A204.1 (cell line): ENCODE data around the gene GH2.
"Not testable (repeated sequence)": the region's sequence is repeated elsewhere in the genome, so short reads cannot be mapped to it uniquely, and the experiment has no call there.

Experiments used
- FAIRE-seq: peaks from 2 replicates; lab custom pipeline; 2012; peaks lifted over from hg19 to GRCh38; lab: Jason Lieb, UNC

GH2 gene

DNA sequence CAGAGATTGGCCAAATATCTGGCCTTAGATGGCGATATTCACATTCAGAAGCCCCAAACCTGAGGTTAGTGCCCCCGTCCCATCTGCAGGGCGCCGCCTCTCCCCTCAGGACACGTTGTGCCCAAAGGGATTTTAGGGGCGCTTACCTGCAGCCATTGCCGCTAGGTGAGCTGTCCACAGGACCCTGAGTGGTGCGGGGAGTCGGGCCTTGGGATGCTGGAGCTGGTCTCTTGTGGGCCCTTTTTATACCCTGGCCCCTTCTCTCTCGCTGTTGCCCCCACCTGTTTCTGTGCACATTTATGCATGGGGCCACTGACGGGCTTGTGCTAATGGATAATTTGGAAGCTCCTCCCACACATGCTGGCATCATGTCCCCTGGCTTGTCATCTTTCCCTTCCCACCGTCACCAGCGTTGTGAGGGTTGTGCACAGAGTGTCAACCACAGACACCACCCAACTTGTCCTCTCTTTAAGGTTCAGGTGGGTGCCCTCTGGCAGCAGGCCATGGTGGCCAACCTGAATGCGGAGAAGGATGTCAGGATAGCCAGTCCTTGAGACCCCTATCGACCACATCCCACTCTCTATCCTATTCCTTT, 29.4 kb upstream of the GH2 start, which contains the start of gene CSHL1:
CSHL1 (minus strand) TSS at position 218 of the 595 bp plus-strand sequence; CDS start at position 156, 62 bp downstream.
- FAIRE-seq = no peak

DNA sequence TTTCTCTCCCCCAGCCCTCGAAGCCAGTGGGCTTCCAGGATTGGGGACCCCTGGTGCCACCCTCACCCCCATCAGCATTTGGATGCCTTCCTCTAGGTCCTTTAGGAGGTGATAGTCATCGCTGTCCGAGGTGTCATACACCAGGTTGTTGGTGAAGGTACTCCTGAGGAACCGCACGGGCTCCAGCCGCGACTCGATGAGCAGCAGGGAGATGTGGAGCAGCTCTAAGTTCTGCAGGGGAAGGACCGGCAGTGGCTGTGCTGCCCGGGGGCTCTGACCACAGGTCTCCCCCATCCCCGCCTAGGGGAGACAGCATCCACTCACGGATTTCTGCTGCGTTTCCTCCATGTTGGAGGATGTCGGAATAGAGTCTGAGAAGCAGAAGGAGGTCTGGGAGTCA, 28.4 kb upstream of the GH2 start:
- no peak for FAIRE-seq

DNA sequence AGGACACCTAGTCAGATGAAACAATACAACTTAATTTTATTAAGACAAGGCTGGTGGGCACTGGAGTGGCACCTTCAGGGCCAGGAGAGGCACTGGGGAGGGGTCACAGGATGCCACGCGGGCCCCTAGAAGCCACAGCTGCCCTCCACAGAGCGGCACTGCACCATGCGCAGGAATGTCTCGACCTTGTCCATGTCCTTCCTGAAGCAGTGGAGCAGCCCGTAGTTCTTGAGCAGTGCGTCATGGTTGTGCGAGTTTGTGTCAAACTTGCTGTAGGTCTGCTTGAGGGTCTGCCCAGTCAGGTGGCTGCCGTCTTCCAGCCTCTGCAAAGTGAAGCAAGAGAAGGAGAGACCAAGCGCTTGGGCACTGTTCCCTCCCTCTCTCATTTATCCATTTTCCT, 27.8 kb upstream of the GH2 start:
- not testable (repeated sequence) for FAIRE-seq

DNA sequence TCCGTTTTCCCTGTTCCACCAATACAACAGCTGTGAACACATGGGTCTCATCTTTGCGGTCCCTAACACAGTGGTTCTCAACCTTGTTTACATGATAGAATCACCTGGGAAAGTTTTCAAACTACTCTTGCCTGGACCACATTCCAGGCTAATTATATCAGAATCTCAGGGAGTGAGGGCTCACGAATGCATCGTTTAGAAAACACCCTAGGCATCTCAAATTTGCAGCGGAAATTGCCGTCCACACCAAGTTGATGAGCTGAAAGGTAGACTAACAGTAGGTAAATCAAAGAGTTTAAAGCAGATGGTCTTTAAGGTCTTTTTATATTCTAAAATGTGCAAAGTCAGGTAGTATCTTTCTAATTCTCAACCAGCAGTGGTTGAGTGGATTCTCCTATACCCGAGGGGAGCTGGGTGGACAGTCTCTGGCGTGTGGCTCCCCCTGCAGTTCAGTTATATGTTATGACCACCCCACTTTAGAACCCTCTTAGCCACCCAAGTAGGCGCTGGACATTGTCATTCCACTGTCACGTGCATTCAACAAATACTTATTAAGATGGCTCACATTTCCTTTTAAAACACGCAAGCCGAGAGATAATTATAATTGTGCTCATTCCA, 25.5 kb upstream of the GH2 start:
- FAIRE-seq = not testable (repeated sequence)

DNA sequence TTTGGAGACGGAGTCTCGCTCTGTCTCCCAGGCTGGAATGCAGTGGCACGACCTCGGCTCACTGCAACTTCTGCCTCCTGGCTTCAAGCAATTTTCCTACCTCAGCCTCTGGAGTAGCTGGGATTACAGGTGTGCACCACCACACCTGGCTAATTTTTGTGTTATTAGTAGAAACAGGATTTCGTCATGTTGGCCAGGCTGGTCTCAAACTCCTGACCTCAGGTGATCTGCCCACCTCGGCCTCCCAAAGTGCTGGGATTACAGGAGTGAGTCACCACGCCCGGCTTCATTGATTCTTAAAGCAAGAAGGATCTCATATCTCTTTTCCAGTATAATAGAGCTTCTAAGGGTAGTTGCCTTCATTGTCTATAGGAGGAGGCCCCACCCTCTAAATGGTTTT, 23.1 kb upstream of the GH2 start:
- FAIRE-seq = not testable (repeated sequence)

DNA sequence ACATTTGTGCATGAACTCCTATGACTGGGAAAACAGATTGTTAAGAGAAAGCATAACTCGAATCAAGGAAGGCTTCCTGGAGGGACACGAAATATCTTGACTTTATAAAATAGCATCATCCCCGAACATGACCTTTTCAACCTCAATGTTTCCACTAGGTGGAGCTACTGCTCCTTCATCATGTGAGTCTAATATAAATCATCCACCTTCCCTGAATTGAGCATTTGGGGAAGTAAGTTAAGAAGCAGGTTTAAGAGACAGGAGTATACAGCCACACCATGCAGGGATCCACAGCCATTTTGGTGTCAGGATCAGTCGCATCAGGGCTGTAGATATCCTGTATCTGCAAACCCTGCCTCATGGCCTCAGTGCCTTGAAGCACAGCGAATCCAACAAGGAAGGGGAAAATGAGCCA, 22.1 kb upstream of the GH2 start:
- peak; percentile 48 for FAIRE-seq

DNA sequence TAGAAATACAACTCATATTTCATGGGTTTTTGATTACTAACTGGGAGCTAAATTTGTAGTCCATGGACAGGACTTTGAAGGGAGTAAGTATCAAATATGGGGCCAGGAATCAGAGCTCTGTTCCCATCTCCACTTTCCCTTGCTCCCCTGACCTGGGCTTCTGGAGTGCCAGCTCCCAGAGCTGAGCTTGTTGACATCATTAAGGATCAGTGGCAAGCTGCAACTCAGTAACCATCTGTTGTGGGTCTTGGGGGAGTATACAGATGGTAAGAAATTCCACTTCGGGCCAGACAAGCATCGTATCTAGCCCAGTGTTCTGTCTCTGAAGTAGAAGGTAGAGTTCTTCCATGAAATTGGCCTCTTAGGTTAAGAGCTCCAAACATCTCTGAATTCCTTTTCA, 20.2 kb upstream of the GH2 start:
- FAIRE-seq = not testable (repeated sequence)

DNA sequence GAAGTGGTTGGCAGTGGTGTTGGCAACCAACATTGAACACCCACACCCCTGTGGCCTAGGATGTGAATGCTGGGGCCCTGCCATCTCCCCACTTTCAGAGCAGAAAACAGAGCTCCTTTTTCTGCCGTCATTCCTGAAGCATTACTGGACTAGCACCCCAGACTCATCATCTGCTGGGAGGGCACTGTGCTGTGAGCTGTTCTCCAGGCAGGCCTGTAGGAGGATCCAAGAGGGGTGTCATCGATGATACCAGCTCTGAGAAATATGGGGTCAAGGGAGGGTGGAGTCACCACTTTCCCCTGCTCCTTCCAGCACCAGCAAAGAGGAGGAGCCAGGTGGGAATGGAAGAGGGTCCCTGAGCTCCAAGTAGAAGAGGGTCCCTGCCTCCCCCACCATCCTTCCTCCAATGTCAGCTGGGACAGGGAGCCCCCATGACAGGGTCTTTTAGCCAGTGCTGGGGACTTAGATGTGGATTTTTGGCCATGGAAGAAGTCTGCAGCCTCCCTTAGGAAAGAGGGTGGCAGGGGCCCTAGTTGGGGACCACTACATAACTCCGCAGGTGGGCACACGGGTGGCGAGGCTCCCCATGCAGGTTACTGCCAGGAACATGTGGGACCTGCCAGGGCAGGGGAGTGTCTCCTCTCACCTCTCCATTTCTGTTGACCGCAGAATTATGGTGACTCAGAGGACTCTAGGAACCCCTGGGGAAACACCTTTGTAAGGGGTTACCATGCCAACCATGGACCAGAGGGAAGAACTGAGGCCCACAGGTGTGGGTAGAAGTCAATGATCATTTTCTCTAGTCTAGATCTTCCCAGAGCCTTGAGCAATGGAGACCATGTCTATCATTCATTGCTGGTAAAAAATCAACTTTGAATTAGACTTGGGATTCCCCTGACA, 17.4 kb upstream of the GH2 start:
- FAIRE-seq = not testable (repeated sequence)

DNA sequence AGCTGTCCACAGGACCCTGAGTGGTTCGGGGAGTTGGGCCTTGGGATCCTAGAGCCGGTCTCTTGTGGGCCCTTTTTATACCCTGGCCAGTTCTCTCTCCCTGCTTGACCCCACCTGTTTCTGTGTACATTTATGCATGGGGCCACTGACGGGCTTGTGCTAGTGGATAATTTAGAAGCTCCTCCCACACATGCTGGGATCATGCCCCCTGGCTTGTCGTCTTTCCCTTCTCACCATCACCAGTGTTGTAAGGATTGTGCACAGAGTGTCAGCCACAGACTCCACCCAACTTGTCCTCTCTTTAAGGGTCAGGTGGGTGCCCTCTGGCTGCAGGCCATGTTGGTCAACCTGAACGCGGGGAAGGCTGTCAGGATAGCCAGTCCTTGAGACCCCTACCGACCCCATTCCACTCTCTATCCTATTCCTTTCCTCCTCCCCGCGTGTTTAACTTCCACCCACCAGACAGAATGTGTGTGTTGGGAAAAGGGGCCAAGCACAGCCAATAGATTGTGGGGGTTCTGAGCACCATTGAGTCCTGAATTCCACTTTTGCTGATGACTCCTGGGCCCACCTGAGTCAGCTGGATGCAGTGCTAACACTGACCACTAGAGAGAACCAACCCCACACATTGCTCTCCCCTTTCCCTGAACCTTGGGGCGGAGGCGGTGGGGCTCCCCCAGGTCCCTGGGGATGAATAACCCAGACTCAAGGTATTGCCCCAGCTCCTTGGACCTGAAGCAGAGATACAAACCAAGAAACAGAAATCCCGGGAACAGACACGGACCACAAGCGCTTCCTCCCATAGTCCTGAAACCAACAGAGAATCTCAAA, 15.0 kb upstream of the GH2 start, which contains the start of gene CSH1:
CSH1 (minus strand) TSS at position 51 of the 831 bp plus-strand sequence. CDS start 63 bp downstream, outside the sequence.
- FAIRE-seq = not testable (repeated sequence)

DNA sequence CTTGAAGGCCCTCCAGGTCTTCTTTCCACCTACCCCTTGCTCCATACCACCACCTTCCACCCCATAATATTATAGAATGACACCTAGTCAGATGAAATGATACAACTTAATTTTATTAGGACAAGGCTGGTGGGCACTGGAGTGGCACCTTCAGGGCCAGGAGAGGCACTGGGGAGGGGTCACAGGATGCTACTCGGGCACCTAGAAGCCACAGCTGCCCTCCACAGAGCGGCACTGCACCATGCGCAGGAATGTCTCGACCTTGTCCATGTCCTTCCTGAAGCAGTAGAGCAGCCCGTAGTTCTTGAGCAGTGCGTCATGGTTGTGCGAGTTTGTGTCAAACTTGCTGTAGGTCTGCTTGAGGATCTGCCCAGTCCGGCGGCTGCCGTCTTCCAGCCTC, 13.1 kb upstream of the GH2 start:
- FAIRE-seq = not testable (repeated sequence)

DNA sequence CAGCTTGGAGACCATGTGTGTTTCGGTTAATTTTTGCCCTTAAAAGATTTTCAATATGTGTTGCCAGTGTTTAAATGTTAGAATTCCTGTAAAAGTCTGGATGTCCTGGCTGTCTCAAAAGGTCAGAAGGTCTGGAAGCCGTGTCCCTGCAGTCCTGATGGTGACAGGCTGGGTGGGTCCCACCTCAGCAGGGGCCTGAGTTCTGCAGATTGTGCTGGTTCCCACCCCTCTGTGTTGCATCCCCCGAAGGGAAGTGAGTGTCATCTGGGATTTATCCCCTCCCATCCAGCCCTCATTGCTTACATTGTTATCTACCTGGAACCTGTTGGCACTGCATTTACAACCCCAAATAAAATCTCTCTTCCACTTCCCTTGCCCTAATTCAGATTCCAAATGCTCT, 12.3 kb upstream of the GH2 start:
- FAIRE-seq = not testable (repeated sequence)

DNA sequence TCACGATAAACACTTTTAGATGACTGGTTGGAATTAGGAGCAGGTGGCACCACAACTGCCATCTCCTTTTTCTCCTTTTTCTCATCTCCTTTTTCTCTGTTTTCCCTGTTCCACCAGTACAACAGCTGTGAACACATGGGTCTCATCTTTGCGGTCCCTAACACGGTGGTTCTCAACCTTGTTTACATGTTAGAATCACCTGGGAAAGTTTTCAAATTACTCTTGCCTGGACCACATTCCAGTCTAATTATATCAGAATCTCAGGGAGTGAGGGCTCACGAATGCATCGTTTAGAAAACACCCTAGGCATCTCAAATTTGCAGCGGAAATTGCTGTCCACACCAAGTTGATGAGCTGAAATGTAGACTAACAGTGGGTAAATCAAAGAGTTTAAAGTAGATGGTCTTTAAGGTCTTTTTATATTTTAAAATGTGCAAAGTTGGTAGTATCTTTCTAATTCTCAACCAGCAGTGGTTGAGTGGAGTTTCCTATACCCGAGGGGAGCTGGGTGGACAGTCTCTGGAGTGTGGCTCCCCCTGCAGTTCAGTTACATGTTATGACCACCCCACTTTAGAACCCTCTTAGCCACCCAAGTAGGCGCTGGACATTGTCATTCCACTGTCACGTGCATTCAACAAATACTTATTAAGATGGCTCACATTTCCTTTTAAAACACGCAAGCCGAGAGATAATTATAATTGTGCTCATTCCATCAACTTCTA, 10.7 kb upstream of the GH2 start:
- not testable (repeated sequence) for FAIRE-seq

DNA sequence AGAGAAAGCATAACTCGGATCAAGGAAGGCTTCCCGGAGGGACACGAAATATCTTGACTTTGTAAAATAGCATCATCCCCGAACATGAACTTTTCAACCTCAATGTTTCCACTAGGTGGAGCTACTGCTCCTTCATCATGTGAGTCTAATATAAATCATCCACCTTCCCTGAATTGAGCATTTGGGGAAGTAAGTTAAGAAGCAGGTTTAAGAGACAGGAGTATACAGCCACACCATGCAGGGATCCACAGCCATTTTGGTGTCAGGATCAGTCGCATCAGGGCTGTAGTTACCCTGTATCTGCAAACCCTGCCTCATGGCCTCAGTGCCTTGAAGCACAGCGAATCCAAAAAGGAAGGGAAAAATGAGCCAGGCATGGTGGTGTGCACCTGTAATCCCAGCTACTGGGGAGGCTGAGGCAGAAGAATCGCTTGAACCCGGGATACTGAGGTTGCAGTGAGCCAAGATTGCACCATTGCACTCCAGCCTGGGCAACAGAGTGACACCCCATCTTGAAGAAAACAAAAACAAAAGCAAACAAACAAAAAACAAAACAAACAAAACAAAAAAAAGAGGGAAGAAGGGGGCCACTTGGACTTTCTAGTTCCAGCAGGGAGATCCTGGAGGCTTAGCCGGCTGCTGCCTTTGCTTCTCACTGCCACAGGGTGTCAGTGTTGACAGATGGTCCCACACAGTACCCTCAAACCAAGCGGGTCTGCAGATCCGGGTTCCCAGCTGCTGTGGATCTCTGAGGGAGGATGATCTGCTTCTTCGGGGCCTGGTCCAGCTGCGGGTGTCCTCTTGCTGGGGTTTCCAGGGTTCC, 7.5 kb upstream of the GH2 start:
- FAIRE-seq = peak; percentile 72

DNA sequence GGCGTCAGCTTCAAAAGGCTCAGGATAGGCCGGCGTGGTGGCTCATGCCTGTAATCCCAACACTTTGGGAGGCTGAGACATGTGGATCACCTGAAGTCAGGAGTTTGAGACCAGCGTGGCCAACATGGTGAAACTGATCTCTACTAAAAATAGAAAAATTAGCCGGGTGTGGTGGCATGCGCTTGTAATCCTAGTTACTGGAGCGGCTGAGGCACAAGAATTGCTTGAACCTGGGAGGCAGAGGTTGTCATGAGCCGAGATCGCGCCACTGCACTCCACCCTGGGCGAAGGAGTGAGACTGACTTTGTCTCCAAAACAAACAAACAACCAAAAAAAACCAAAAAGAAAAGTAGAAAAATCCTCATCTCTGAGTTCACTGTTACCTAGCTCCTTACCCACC, 3.4 kb upstream of the GH2 start:
- FAIRE-seq = not testable (repeated sequence)

DNA sequence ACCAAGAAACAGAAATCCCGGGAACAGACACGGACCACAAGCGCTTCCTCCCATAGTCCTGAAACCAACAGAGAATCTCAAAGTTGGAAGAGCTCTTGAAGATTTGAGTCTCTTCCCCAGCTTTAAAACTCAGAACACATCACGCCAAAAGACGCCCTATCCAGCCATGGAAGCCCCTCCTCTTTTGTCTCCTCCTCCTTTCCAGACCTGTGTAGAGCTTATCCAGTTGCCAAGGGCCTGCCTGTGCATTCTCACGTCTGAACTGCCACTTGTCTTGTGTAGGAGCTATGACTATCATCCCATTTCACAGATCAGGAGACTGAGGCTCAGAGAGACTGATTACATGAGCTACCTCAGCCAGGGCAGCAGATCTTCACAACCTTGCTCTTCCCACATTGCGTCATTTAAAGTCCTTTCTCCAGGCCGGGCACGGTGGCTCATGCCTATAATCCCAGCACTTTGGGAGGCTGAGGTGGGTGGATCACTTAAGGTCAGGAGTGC, 932 bp upstream of the GH2 start:
- FAIRE-seq = not testable (repeated sequence)

DNA sequence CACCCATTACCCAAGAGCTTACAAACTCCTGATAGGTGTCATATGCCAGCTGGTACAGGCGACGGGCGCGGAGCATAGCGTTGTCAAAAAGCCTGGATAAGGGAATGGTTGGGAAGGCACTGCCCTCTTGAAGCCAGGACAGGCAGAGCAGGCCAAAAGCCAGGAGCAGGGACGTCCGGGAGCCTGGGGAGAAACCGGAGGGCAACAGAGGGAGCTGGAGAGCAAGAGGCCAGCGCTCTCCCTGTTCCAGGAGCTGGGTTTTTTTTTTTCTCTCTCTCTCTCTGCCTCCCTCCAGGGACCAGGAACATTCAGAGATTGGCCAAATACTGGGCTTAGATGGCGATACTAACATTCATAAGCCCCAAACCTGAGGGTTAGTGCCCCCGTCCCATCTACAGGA, 407 bp downstream of the GH2 start:
- FAIRE-seq = not testable (repeated sequence)

DNA sequence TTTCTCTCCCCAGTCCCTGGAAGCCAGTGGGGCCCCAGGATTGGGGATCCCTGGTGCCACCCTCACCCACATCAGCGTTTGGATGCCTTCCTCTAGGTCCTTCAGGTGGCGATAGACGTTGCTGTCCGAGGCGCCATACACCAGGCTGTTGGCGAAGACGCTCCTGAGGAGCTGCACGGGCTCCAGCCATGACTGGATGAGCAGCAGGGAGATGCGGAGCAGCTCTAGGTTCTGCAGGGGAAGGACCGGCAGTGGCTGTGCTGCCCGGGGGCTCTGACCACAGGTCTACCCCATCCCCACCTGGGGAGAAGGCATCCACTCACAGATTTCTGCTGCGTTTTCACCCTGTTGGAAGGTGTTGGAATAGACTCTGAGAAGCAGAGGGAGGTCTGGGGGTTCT, 1.0 kb downstream of the GH2 start:
- FAIRE-seq = no peak

DNA sequence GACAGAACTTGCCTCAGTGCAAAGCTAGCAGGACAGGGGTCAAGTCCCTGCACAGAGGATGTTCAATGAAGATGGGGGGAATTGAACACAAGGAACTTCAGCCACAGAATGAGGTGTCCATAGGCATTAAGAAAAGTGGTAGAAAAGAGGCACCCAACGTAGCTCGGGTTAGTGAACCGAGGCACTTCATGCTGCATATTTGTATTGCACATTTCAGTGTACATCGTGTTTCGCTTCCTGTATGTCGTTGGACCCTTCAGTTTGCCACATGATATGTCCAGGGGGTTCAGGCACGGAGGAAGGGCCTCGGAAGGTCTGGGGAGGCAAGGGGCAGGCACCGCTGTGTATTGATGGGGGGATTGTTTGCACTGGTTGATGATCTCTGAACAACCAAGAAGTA, 3.3 kb downstream of the GH2 start:
- not testable (repeated sequence) for FAIRE-seq

DNA sequence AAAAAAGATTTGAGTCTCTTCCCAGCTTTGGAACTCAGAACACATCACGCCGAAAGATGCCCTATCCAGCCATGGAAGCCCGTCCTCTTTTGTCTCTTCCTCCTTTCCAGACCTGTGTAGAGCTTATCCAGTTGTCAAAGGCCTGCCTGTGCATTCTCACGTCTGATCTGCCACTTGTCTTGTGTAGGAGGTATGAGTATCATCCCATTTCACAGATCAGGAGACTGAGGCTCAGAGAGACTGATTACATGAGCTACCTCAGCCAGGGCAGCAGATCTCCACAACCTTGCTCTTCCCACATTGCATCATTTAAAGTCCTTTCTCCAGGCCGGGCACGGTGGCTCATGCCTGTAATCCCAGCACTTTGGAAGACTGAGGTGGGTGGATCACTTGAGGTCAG, 7.1 kb downstream of the GH2 start:
- not testable (repeated sequence) for FAIRE-seq

DNA sequence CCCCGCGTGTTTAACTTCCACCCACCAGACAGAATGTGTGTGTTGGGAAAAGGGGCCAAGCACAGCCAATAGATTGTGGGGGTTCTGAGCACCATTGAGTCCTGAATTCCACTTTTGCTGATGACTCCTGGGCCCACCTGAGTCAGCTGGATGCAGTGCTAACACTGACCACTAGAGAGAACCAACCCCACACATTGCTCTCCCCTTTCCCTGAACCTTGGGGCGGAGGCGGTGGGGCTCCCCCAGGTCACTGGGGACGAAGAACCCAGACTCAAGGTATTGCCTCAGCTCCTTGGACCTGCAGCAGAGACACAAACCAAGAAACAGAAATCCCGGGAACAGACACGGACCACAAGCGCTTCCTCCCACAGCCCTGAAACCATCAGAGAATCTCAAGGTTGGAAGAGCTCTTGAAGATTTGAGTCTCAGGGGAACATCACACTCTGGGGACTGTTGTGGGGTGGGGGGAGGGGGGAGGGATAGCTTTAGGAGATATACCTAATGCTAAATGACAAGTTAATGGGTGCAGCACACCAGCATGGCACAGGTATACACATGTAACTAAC, 7.6 kb downstream of the GH2 start:
- FAIRE-seq = not testable (repeated sequence)
